Heart left ventricle (tissue), 13 donors: ENCODE measurements around the gene DOCK4.

Experiments used
- CTCF ChIP-seq, 12 donors: fragments of 200-600 bp; sonication (generic) in 4 of 12; IDR thresholded peaks; one replicate each; pipeline versions ENCODE4 v1.5.0 to v1.8.0; 2018 to 2022; ENCODE audit warnings: antibody characterized with exemption in 12 of 12, mild to moderate bottlenecking in 5 of 12
- POLR2A ChIP-seq, 2 donors: fragments of 450-650 bp; IDR thresholded peaks; one replicate each; pipeline ENCODE4 v1.6.1; 2017; ENCODE audit warnings: antibody characterized with exemption in 2 of 2, mild to moderate bottlenecking in 2 of 2, moderate library complexity in 2 of 2
- donor health status: ischemic (EF 13 %, LVEDD 7.1; RV severe dilation, severe dysfunction).
- donor health status: DM: no; HTN: yes; CAD: no.
- donor health status: DM: no; HTN: no; CAD: no.
- donor health status: ischemic (EF 25% LVEDD 6.9; RV normal size, moderate dysfunction).
- donor health status: ischemic (EF 25% LVEDD 5.7; RV mildly dilated, moderate dysfunction).
- donor health status: ischemic (EF 35%, LVEDD 5.7; RV mildly dilated, moderate dysfunction).
- donor health status: nonischemic (EF 11% LVEDD 7.7; RV severe dilation, severe dysfunction).
- donor health status: DM: yes; HTN: yes; CAD: no.
- donor health status: PGD.
- donor health status: ischemic (EF 29% LVEDD 5.4; RV normal size, mild dysfunction).
- donor health status: nonischemic (EF 23%, LVEDD 6.1; RV moderate dilation, normal function).

- no peak for TF ChIP-seq CTCF (IDR thresholded peaks at IDR 0.05)
- TF ChIP-seq POLR2A (IDR thresholded peaks at IDR 0.05): no peak
Observed at GRCh38 chr7:112082306-112082705, 123.9 kb downstream of the DOCK4 start.
